WTC11 (cell line): ENCODE data around the gene CELF1. TPM values are rescaled to one million over a fixed set of nuclear protein-coding genes. Genes with fewer than 3 reads are reported as not detected.

Source experiments
- ATAC-seq: fragments of 200-7000 bp; cut with Tn5 transposase; 2 replicates; pipeline ENCODE4 v1.10.0; 2021; ENCODE audit warnings: mild to moderate bottlenecking, moderate library complexity
- CTCF ChIA-PET: fragments of 300-600 bp; sonication (Branson Sonifier 250); formaldehyde crosslinking; loops from one replicate; lab custom pipeline; 2021; ENCODE audit warnings: antibody characterized with exemption; lab: Charles Lee
- POLR2A ChIA-PET: fragments of 350-600 bp; sonication (Branson Sonifier 250); formaldehyde crosslinking; loops from one replicate; lab custom pipeline; 2021; ENCODE audit warnings: antibody characterized with exemption; lab: Charles Lee
- DNase-seq: peaks from one replicate; pipeline ENCODE4 v3.0.0; 2021; ENCODE audit warnings: low spot score
- H3K27ac Mint-ChIP-seq: 2 replicates; pipeline ENCODE4 v1.8.0; 2021; ENCODE audit warnings: mixed read lengths
- H3K27me3 Mint-ChIP-seq: 2 replicates; pipeline ENCODE4 v1.8.0; 2021; ENCODE audit warnings: low read depth, mild to moderate bottlenecking, moderate library complexity, mixed read lengths
- H3K36me3 Mint-ChIP-seq: 2 replicates; pipeline ENCODE4 v1.8.0; 2021; ENCODE audit warnings: mixed read lengths
- H3K4me1 Mint-ChIP-seq: 2 replicates; pipeline ENCODE4 v1.8.0; 2022; ENCODE audit warnings: mixed read lengths
- H3K4me3 Mint-ChIP-seq: 2 replicates; pipeline ENCODE4 v1.8.0; 2021; ENCODE audit warnings: mild to moderate bottlenecking, moderate library complexity, mixed read lengths
- H3K9me3 Mint-ChIP-seq: 2 replicates; pipeline ENCODE4 v1.8.0; 2021; ENCODE audit warnings: mixed read lengths
- CREB1 ChIP-seq: sonication (generic); formaldehyde crosslinking; IDR thresholded peaks from 2 replicates; pipeline ENCODE4 v1.8.0; 2023; ENCODE audit warnings: mild to moderate bottlenecking, missing genetic modification reagents
- CREM ChIP-seq: sonication (generic); formaldehyde crosslinking; IDR thresholded peaks from 2 replicates; pipeline ENCODE4 v1.8.1; 2022; ENCODE audit warnings: mild to moderate bottlenecking, missing genetic modification reagents, moderate library complexity
- ERG ChIP-seq: fragments of 250-450 bp; sonication (Bioruptor Pico); IDR thresholded peaks from 2 replicates; pipeline ENCODE4 v1.8.0; 2021; ENCODE audit warnings: mild to moderate bottlenecking
- FOXK1 ChIP-seq: sonication (generic); formaldehyde crosslinking; IDR thresholded peaks from 2 replicates; pipeline ENCODE4 v1.8.0; 2022; ENCODE audit warnings: mild to moderate bottlenecking, moderate library complexity, missing genetic modification reagents
- FOXP4 ChIP-seq: sonication (generic); formaldehyde crosslinking; IDR thresholded peaks from 2 replicates; pipeline ENCODE4 v1.8.0; 2022; ENCODE audit warnings: mild to moderate bottlenecking, missing genetic modification reagents
- GABPB1 ChIP-seq: sonication (generic); formaldehyde crosslinking; IDR thresholded peaks from 2 replicates; pipeline ENCODE4 v1.8.1; 2023; ENCODE audit warnings: mild to moderate bottlenecking, missing genetic modification reagents
- GRHL2 ChIP-seq: fragments of 250-450 bp; sonication (Bioruptor Pico); IDR thresholded peaks from 2 replicates; pipeline ENCODE4 v1.8.0; 2022; ENCODE audit warnings: mild to moderate bottlenecking, moderate library complexity; ENCODE audit not compliant: insufficient replicate concordance, severe bottlenecking
- GTF2I ChIP-seq: fragments of 250-450 bp; sonication (Bioruptor Pico); conservative IDR thresholded peaks from 2 replicates; pipeline ENCODE4 v1.4.0; 2021; ENCODE audit warnings: mild to moderate bottlenecking
- NFATC4 ChIP-seq: fragments of 250-450 bp; sonication (Bioruptor Pico); IDR thresholded peaks from 2 replicates; pipeline ENCODE4 v1.9.0; 2021; ENCODE audit warnings: mild to moderate bottlenecking
- SP1 ChIP-seq: sonication (generic); formaldehyde crosslinking; conservative IDR thresholded peaks from 2 replicates; pipeline ENCODE4 v1.8.1; 2022; ENCODE audit warnings: missing genetic modification reagents
- TEAD1 ChIP-seq: sonication (generic); formaldehyde crosslinking; IDR thresholded peaks from 2 replicates; pipeline ENCODE4 v1.8.0; 2022; ENCODE audit warnings: mild to moderate bottlenecking, missing genetic modification reagents
- TEAD4 ChIP-seq: sonication (generic); formaldehyde crosslinking; IDR thresholded peaks from 2 replicates; pipeline ENCODE4 v1.8.0; 2022; ENCODE audit warnings: mild to moderate bottlenecking, missing genetic modification reagents
- ZBTB21 ChIP-seq: sonication (generic); formaldehyde crosslinking; IDR thresholded peaks from 2 replicates; pipeline ENCODE4 v1.8.1; 2023; ENCODE audit warnings: mild to moderate bottlenecking, missing genetic modification reagents, borderline replicate concordance
- ZNF121 ChIP-seq: sonication (generic); formaldehyde crosslinking; IDR thresholded peaks from 2 replicates; pipeline ENCODE4 v1.8.0; 2023; ENCODE audit warnings: missing genetic modification reagents
- ZNF138 ChIP-seq: sonication (generic); formaldehyde crosslinking; conservative IDR thresholded peaks from 2 replicates; pipeline ENCODE4 v1.8.1; 2022; ENCODE audit warnings: mild to moderate bottlenecking, moderate library complexity, missing genetic modification reagents
- ZNF423 ChIP-seq: fragments of 250-450 bp; sonication (Bioruptor Pico); IDR thresholded peaks from 2 replicates; pipeline ENCODE4 v2.1.2; 2022; ENCODE audit warnings: mild to moderate bottlenecking, moderate library complexity
- ZNF532 ChIP-seq: fragments of 250-450 bp; sonication (Bioruptor Pico); IDR thresholded peaks from 2 replicates; pipeline ENCODE4 v1.9.0; 2021; ENCODE audit warnings: mild to moderate bottlenecking, borderline replicate concordance
- total RNA-seq: library from RNA; stranded (reverse); gene quantifications from 3 replicates; pipeline ENCODE4 v1.2.3, GENCODE V29; 2021

The CELF1 gene
- total RNA-seq, 1 experiment from 2014 or later: 177 TPM

- H3K27ac Mint-ChIP-seq: no peak overlapping the region
Observed at GRCh38 chr11:47437746-47438418, 115.0 kb downstream of the CELF1 start.

GRCh38 chr11:47437218-47437745 lies 115.7 kb downstream of the CELF1 start:
- no peaks in the 10 kb centered on the region for H3K4me1 Mint-ChIP-seq
- no peaks in the 10 kb centered on the region for H3K27me3 Mint-ChIP-seq
- H3K27ac Mint-ChIP-seq: no peak overlapping the region
- ChIA-PET CTCF (interaction anchor here (0.6 to 0.7 kb wide), 3 partner anchors 17 to 27 kb away, joined by 3 to 4 read pairs (median 3); no protein-coding TSS in a partner anchor), POLR2A (no interaction called here)
- no peak overlapping the region for H3K4me3 Mint-ChIP-seq
- no peaks in the 10 kb centered on the region for H3K9me3 Mint-ChIP-seq
- DNase-seq: no peak
- no peak for ATAC-seq
- no peaks in the 10 kb centered on the region for H3K36me3 Mint-ChIP-seq
- TF ChIP-seq ZNF138 (no peak), CREM (no peak), FOXP4 (CRISPR knock-in tag) (no peak), SP1 (no peak), CREB1 (CRISPR knock-in tag) (no peak), FOXK1 (CRISPR knock-in tag) (no peak), ZNF532 (CRISPR knock-in tag) (no peak), NFATC4 (CRISPR knock-in tag) (no peak), TEAD4 (CRISPR knock-in tag) (no peak), GRHL2 (CRISPR knock-in tag) (no peak), ZNF121 (CRISPR knock-in tag) (no peak)

More at GRCh38 chr11:47437746-47438418, 115.0 kb downstream of the CELF1 start:
- no peaks in the 10 kb centered on the region for H3K9me3 Mint-ChIP-seq
- no peak for DNase-seq
- ChIA-PET POLR2A (no interaction called here), CTCF (interaction anchor here (0.7 kb wide), 2 partner anchors 17 to 25 kb away, joined by 3 to 4 read pairs; no protein-coding TSS in a partner anchor)
- no peaks in the 10 kb centered on the region for H3K4me1 Mint-ChIP-seq
- TF ChIP-seq ZNF423 (CRISPR knock-in tag) (no peak), GABPB1 (CRISPR knock-in tag) (0 out of 2 replicates have a peak, but pooled peaks have one; percentile 17), FOXP4 (CRISPR knock-in tag) (no peak), GTF2I (CRISPR knock-in tag) (no peak), ERG (CRISPR knock-in tag) (no peak), ZBTB21 (CRISPR knock-in tag) (no peak), TEAD1 (CRISPR knock-in tag) (no peak)
- H3K36me3 Mint-ChIP-seq: no peaks in the 10 kb centered on the region
- ATAC-seq: no peak
- H3K27me3 Mint-ChIP-seq: no peaks in the 10 kb centered on the region
- no peak overlapping the region for H3K4me3 Mint-ChIP-seq
